ENCODE data around the gene PRR27. TPM values are rescaled to one million over a fixed set of nuclear protein-coding genes. Genes with fewer than 3 reads are reported as not detected.

Gene PRR27
- polyA plus RNA-seq, 2 of the 4 experiments (the other 2 are of a cell fraction) = not detected

DNA sequence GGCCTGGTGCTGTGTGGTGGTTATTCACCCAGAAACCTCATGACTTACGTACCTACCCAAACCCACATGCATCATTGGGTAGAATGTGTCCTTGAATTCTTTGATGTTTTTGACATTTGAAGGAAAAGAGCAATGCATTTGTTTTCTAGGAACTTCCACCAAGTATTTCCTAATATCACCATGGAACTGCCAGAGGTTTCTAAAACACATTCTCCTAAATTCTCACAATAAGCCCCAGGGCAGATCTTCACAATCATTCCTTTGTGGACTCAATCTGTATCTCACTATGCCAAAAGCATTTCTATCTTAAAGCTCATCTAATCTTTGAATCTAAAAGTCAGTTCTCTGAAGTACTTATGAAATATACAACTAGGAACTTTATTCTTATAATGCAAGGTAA, 33.2 kb downstream of the PRR27 start:
- H3K4me3 ChIP-seq = no peak overlapping the region
- TF ChIP-seq RNF2 (IDR thresholded peaks at IDR 0.05; ENCODE audit: borderline replicate concordance, low read depth) = no peak
- TF ChIP-seq BHLHE40 (IDR thresholded peaks at IDR 0.05; ENCODE audit: low read depth, low read length) = no peak
- no peak for TF ChIP-seq HOXB13 (CRISPR knock-in tag; IDR thresholded peaks at IDR 0.05; ENCODE audit: low read depth)
- TF ChIP-seq CHD2 (IDR thresholded peaks at IDR 0.05; ENCODE audit: low read length, partially characterized antibody) = no peak
- TF ChIP-seq ZSCAN20 (CRISPR knock-in tag; IDR thresholded peaks at IDR 0.05) = no peak
- TF ChIP-seq SMC3 (IDR thresholded peaks at IDR 0.05) = no peak
- no peak for TF ChIP-seq FOSL2 (IDR thresholded peaks at IDR 0.05)
- no peak for TF ChIP-seq FOSL2 (CRISPR knock-in tag; IDR thresholded peaks at IDR 0.05)
- TF ChIP-seq ZFP36 (IDR thresholded peaks at IDR 0.05; ENCODE audit: borderline replicate concordance, partially characterized antibody) = no peak
- no peak for TF ChIP-seq MAZ (IDR thresholded peaks at IDR 0.05; ENCODE audit: borderline replicate concordance, low read depth, low read length)
- no peak for TF ChIP-seq FOSB (CRISPR knock-in tag; IDR thresholded peaks at IDR 0.05)
- TF ChIP-seq ZNF302 (CRISPR knock-in tag; IDR thresholded peaks at IDR 0.05) = no peak
- no peak for TF ChIP-seq ZC3H11A (IDR thresholded peaks at IDR 0.05)
- no peak for TF ChIP-seq TP53 (CRISPR knock-in tag; IDR thresholded peaks at IDR 0.05)
- no peak for TF ChIP-seq RAD21 (conservative IDR thresholded peaks at IDR 0.05 in 1 of 2, IDR thresholded peaks at IDR 0.05 in 1 of 2)
- TF ChIP-seq RARB (CRISPR knock-in tag; IDR thresholded peaks at IDR 0.05) = no peak
- TF ChIP-seq, protein P1, sequence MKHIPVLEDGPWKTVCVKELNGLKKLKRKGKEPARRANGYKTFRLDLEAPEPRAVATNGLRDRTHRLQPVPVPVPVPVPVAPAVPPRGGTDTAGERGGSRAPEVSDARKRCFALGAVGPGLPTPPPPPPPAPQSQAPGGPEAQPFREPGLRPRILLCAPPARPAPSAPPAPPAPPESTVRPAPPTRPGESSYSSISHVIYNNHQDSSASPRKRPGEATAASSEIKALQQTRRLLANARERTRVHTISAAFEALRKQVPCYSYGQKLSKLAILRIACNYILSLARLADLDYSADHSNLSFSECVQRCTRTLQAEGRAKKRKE (CRISPR knock-in tag; IDR thresholded peaks at IDR 0.05; ENCODE audit: low read depth) = no peak
- no peak overlapping the region for H3K27ac ChIP-seq
- CTCF ChIA-PET = no interaction called here
- H3K4me2 ChIP-seq = no peak overlapping the region
- no peaks in the 10 kb centered on the region for H3K4me1 ChIP-seq
- no peak for DNase-seq (ENCODE audit: low read depth in 1 of 2, low spot score in 1 of 2)
- POLR2A ChIA-PET = no interaction called here
- ATAC-seq = no peak
- WGBS (ENCODE audit: missing lambda C conversion rate) = 87% methylated on average over 1 of the region's 1 CpG
- no peak for FAIRE-seq
- H3K9me3 ChIP-seq = no peaks in the 10 kb centered on the region

DNA sequence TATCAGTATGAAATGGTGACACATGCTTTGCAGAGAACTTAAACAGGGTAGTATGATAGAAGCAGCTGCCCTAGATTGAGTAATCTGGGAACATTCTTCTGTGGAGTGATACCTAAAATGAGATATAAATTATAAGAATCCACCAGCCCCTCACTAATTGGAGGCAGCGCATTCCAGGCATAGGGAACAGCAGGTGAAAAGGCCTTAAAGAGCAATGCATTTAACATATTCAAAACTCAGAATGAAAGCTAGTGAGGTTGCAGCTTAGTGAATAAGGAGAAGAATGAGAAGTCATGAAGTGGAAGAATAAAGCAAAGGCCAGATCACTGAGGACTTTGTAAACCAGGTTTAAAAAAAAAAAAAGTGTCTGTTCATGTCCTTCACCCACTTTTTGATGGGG, 36.5 kb downstream of the PRR27 start:
- H3K4me2 ChIP-seq = no peak overlapping the region
- ATAC-seq = no peak
- CTCF ChIA-PET = no interaction called here
- H3K4me1 ChIP-seq = no peaks in the 10 kb centered on the region
- H3K4me3 ChIP-seq = no peak overlapping the region
- H3K27ac ChIP-seq = no peak overlapping the region
- POLR2A ChIA-PET = no interaction called here
- FAIRE-seq = no peak
- no peak for DNase-seq (ENCODE audit: low read depth in 1 of 2, low spot score in 1 of 2)
- H3K9me3 ChIP-seq = no peaks in the 10 kb centered on the region
- no peak for TF ChIP-seq HOXB5 (CRISPR knock-in tag; IDR thresholded peaks at IDR 0.05)
- TF ChIP-seq, protein P1 (CRISPR knock-in tag; IDR thresholded peaks at IDR 0.05; ENCODE audit: low read depth) = no peak
- TF ChIP-seq, protein P2, sequence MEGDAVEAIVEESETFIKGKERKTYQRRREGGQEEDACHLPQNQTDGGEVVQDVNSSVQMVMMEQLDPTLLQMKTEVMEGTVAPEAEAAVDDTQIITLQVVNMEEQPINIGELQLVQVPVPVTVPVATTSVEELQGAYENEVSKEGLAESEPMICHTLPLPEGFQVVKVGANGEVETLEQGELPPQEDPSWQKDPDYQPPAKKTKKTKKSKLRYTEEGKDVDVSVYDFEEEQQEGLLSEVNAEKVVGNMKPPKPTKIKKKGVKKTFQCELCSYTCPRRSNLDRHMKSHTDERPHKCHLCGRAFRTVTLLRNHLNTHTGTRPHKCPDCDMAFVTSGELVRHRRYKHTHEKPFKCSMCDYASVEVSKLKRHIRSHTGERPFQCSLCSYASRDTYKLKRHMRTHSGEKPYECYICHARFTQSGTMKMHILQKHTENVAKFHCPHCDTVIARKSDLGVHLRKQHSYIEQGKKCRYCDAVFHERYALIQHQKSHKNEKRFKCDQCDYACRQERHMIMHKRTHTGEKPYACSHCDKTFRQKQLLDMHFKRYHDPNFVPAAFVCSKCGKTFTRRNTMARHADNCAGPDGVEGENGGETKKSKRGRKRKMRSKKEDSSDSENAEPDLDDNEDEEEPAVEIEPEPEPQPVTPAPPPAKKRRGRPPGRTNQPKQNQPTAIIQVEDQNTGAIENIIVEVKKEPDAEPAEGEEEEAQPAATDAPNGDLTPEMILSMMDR (IDR thresholded peaks at IDR 0.05) = no peak
- TF ChIP-seq, protein P3, sequence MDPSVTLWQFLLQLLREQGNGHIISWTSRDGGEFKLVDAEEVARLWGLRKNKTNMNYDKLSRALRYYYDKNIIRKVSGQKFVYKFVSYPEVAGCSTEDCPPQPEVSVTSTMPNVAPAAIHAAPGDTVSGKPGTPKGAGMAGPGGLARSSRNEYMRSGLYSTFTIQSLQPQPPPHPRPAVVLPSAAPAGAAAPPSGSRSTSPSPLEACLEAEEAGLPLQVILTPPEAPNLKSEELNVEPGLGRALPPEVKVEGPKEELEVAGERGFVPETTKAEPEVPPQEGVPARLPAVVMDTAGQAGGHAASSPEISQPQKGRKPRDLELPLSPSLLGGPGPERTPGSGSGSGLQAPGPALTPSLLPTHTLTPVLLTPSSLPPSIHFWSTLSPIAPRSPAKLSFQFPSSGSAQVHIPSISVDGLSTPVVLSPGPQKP (IDR thresholded peaks at IDR 0.05; ENCODE audit: low read depth, low read length) = no peak
- TF ChIP-seq RAD21 (conservative IDR thresholded peaks at IDR 0.05 in 1 of 2, IDR thresholded peaks at IDR 0.05 in 1 of 2) = no peak
- TF ChIP-seq CBX8 (IDR thresholded peaks at IDR 0.05) = no peak
- TF ChIP-seq NPAS2 (CRISPR knock-in tag; IDR thresholded peaks at IDR 0.05; ENCODE audit: borderline replicate concordance) = no peak
- no peak for TF ChIP-seq HDAC2 (IDR thresholded peaks at IDR 0.05)
- no peak for TF ChIP-seq SMC3 (IDR thresholded peaks at IDR 0.05)
- TF ChIP-seq HEYL (CRISPR knock-in tag; IDR thresholded peaks at IDR 0.05) = no peak
- no peak for TF ChIP-seq ESRRA (IDR thresholded peaks at IDR 0.05; ENCODE audit: borderline replicate concordance, low read length)
- WGBS (ENCODE audit: missing lambda C conversion rate) = 82% methylated on average over 1 of the region's 1 CpG
